ENCODE results near the gene PRUNE1. TPM values are rescaled to one million over a fixed set of nuclear protein-coding genes. Genes with fewer than 3 reads are reported as not detected.

The PRUNE1 gene
- total RNA-seq, 1 experiment from 2014 or later: 24.7 TPM

- DNase-seq (ENCODE audit: extremely low read depth, low read depth): peak; percentile 62
Observed at GRCh38 chr1:151047925-151048644, 39.8 kb downstream of the PRUNE1 start.

DNA sequence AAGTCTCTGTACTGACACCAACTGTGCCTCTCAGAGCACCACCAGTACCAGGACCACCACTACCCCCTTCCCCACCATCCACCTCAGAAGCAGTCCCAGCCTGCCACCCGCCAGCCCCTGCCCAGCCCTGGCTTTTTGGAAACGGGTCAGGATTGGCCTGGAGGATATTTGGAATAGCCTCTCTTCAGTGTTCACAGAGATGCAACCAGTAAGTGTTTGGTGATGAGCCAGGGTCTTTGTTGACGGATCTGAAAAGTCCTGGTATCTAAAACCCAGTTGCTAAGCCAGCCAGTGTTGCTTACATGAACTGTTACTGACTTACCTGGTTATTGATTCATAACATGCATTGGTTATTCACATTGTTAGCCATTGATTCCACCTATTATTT is 40.4 kb downstream of the PRUNE1 start:
- no peak for DNase-seq (ENCODE audit: extremely low read depth, low read depth)

- no peak for DNase-seq (ENCODE audit: extremely low read depth, low read depth)
Observed at GRCh38 chr1:151049458-151049857, 41.2 kb downstream of the PRUNE1 start.

DNA sequence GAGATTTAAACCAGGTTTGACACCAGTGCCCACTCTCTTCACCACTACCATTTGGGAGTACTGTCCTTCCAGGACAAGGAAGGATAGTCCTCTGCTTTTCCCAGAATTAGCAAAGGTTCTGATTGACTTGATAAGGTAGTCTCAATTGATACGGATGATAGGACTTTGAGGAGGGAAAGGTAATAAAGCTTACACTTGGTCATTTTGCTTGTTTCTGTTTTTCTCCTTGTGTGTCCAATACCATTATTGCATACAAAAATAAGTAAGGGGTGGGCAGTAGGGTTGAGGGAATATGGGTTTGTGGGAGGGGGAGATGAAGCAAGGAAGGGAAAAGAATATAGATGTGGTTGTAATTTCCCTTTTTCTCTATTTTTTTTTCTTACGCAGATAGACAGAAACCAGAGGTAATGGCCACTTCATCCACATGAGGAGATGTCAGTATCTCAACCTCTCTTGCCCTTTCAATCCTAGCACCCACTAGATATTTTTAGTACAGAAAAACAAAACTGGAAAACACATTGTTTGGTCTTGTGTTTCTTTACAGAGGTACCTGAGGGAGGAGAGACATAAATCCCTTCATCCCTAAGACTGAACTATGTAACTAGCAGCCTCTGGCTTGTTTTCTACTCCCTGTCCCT is 41.9 kb downstream of the PRUNE1 start:
- no peak for DNase-seq (ENCODE audit: extremely low read depth, low read depth)

DNA sequence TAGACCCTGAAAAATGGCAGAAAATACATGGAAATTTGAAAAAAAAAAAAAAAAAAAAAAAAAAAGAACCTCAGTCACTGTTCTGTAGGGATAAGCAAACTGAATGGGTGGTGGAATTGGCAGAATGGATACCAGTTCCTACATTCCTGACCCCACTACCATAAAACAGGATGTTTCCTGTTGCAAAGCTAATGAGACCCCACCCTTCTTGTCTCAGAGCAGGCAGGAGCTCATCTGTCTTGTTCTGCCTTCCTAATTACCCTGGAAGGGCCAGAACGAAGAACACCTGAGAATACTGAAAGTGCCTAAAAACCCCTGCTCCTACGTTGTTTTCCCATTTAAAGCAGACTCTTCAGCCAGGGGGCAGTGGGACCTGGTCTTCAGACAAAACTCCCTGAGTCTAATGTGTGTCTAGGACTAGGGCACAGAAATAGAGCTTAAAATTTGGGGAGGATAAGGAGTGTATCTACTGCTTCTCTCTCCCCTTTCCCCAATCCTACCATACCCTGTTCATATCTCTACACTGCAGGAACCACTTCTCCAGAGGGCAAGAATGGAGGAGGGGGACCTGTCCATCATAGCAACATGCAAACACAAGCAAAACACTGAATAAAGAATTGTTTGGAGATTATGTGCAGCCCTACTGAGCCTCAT is 43.2 kb downstream of the PRUNE1 start:
- no peak for DNase-seq (ENCODE audit: extremely low read depth, low read depth)

DNA sequence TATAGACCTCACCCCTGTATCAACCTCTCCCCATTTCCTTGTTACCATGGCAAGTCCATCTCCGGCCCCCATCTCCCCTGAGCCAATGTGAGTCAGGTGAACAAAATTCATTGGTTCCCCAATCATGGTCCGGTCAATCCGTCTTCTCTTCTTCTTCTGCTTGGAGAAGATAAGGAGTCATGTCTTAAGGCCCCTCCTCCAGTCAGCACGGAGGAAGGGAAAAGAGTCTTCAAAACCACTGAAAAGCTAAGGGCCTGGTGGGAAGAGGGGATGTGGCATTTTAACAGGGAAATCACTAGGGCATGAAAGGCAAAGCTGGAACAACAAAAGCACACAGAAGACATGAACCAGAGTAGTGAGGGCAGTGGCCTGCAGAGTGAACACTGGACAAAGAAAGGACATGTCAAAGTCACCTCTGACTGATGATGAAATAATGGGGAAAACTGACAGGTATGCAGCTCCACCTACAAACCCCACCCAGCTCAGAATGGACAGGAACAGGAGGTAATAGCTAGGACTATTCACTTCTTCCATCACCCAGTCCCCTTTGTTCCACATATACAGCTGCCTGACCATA is 46.8 kb downstream of the PRUNE1 start:
- no peak for DNase-seq (ENCODE audit: extremely low read depth, low read depth)

DNA sequence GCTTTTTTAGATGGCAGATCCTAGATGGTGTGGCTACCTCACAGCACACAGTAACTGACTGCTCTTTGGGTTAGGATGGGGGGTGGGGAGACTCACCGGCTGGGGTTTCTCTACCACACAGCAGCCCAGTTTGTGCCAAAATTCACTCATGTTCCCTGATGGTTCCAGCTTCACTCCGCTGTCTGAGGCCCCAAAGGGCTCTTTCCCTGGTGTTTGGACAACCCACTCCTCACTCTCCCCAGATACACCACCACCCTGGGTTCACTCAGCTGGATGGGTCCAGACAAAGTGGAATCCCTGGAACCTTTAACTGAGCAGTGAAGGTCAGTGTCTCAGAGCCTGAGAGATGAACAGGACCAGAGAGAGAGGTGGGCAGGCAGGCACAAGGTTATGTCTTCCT is 47.3 kb downstream of the PRUNE1 start:
- DNase-seq (ENCODE audit: extremely low read depth, low read depth): no peak

GRCh38 chr1:151056149-151056548 is 47.9 kb downstream of the PRUNE1 start:
- DNase-seq (ENCODE audit: extremely low read depth, low read depth): no peak

DNA sequence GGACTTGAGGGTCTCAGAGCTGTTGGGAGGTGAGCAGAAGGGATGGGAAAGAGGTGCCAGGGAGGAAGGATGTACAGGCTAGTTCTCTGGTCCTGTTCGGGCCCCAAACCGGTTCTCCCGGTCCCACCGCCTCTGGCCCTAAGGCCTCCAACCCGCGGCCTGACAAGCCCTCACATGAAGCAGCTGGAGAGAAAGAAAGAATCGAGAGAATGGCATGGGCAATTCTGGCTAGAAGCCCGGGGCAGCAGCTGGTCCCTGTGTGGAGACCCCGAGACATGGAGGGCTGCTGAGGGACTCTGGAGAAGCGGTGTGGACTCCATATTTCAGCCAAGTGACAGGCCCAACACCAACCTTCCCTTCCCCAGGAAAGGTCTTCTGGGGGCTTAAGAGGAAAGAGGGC is 50.4 kb downstream of the PRUNE1 start:
- DNase-seq (ENCODE audit: extremely low read depth, low read depth): no peak

- peak; percentile 82 for DNase-seq (ENCODE audit: extremely low read depth, low read depth)
Observed at GRCh38 chr1:151059109-151060006, 51.1 kb downstream of the PRUNE1 start, which contains the start of gene CDC42SE1. Gene CDC42SE1 (minus strand): TSS chr1:151059622. CDS start chr1:151055730, 3,892 bp downstream.

DNA sequence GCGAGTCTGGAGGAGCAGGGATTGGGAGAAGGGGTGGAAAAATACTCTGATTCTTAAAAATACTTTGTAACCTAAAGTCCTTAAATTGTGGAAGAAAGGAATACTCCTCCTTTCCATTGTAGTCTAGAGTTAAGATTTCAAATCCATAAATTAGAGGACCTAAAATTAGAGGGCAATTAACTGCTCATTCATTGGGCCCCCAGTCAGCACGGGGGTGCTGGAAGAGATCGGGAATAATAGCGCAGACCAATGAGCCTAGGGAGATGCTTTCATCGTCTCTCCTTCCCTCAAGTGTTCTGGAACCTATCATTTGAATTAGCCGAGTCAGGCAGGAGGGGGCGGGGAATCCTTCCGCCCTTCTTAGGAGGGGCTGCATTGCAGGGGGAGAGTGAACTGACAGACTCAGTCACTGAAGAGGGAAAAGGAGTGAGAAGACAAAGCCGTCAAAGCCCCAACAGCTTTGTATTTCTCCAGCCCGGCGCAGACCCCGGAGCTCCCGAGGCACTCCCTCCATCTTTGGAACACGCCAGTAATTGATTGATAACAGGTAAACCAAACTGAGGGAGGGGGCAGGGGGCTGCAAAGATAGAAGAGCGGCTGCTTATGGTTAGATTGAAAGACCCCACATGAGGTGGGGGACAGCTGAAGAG is 51.9 kb downstream of the PRUNE1 start, which contains the start of gene MLLT11:
Gene MLLT11, plus strand, starts transcription at position 391 of the 650 bp plus-strand sequence. CDS start 6,828 bp downstream, outside the sequence.
- DNase-seq (ENCODE audit: extremely low read depth, low read depth): peak; percentile 75

GRCh38 chr1:151060657-151061421 is 52.6 kb downstream of the PRUNE1 start:
- DNase-seq (ENCODE audit: extremely low read depth, low read depth): peak; percentile 56

- no peak for DNase-seq (ENCODE audit: extremely low read depth, low read depth)
Observed at GRCh38 chr1:151061704-151062103, 53.5 kb downstream of the PRUNE1 start.

DNA sequence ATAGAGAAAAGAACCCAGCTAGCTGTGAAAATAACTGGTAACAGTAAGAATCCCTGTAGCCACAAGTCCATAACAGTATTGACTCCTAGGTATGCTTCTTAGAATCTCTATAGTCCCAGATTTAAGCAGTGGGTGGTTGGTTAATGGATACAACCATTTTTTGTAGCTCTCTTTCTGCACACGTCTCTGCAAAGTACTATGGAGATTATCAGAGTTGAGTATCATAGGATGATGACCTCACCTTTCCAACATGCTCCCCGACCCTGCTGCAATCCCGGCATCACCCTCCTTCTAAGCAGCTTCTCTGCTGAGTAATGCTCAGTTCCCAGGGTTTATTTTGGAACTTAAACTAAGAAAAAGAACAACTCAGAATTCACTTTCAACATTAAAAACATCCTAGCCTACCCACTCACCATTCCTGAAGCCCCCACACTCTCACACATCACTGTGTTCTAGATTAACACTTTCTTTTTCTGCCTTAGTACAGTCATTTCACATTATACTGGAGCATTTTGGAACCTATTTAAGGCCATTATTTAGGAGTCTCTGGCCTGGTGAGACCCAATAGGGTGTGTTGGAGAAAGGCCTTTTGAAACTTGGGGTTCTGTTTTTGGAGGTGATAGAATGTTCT is 54.6 kb downstream of the PRUNE1 start:
- no peak for DNase-seq (ENCODE audit: extremely low read depth, low read depth)

DNA sequence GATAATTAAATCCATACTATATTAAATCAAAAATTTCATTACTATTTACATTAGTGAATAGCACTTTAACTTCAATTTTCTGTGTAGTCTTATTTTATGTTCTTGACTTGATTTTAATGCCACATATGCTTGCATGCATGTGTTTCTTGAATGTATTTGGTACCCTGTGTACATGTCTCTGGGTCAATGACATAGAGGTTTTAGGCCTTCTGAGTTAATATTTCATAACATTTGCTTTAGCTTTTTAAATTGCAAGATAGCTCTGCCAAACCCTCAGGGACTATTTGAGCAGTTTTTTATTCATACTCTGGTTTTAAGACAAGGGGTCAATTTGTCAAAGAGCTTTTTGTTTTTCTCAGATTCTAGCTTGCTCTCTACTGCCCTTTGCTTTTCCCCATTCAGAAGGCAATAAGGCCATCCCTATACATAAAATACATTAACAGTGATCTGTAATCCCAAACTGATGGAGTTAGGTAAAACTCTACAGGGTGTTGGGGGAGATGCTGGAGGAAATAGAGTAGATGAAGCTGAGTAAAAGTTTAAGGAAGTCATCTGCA is 56.9 kb downstream of the PRUNE1 start:
- no peak for DNase-seq (ENCODE audit: extremely low read depth, low read depth)

DNA sequence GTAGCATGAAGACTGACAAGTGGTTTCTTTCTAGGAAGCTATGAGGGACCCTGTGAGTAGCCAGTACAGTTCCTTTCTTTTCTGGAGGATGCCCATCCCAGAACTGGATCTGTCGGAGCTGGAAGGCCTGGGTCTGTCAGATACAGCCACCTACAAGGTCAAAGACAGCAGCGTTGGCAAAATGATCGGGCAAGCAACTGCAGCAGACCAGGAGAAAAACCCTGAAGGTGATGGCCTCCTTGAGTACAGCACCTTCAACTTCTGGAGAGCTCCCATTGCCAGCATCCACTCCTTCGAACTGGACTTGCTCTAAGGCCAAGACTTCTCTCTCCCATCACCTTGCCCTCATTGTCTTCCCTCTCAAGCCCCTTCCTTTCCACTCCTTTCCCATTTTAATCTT is 58.9 kb downstream of the PRUNE1 start:
- DNase-seq (ENCODE audit: extremely low read depth, low read depth): no peak

DNA sequence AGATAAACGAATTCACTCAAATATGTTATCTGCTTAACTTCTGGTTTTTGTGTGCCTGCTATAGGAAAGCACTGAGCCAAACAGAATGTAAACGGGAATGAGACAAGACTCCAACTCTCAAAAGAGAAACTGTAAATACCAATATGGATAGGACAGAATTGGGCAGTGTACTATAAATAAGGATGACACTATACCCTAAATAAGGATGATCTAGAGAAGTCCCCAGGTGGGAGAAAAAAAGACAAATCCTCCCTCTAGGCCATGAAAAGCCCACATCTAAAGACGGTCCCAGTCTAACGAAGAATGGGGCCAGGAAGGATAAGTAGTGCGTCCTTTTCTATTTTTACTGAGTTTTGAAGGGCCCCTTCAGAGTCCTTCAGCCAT is 60.8 kb downstream of the PRUNE1 start:
- DNase-seq (ENCODE audit: extremely low read depth, low read depth): no peak

Measured in NCI-H460 (cell line).